OCI-LY1 (cell line): Measurements from ENCODE around the gene LRRC8D.

Experiments used
- H2AFZ ChIP-seq: fragments of 200-600 bp; sonication (generic), shearing (Covaris generic); 2 replicates; pipeline ENCODE4 v1.6.0; 2014; ENCODE audit warnings: antibody characterized with exemption, mild to moderate bottlenecking, low read length
- H3F3A ChIP-seq: fragments of 200-600 bp; sonication (generic), shearing (Covaris generic); 2 replicates; pipeline ENCODE4 v1.6.0; 2014; ENCODE audit warnings: mild to moderate bottlenecking, antibody characterized with exemption, low read length, moderate library complexity; ENCODE audit not compliant: insufficient read depth
- H3K27ac ChIP-seq: fragments of 200-600 bp; sonication (generic); 2 replicates; pipeline ENCODE4 v1.5.1; 2014; ENCODE audit warnings: low read length, mixed run types, mild to moderate bottlenecking, low read depth; ENCODE audit not compliant: poor library complexity, severe bottlenecking
- H3K27me3 ChIP-seq: fragments of 200-600 bp; sonication (generic); 2 replicates; pipeline ENCODE4 v1.6.0; 2014; ENCODE audit warnings: antibody characterized with exemption, mild to moderate bottlenecking, low read length, moderate library complexity; ENCODE audit not compliant: insufficient read depth
- H3K36me3 ChIP-seq: fragments of 200-600 bp; sonication (generic); 2 replicates; pipeline ENCODE4 v1.6.1; 2014; ENCODE audit warnings: mild to moderate bottlenecking, antibody characterized with exemption, low read length, moderate library complexity, mixed read lengths; ENCODE audit not compliant: insufficient read depth
- H3K4me1 ChIP-seq: fragments of 200-600 bp; sonication (generic); 2 replicates; pipeline ENCODE4 v1.5.1; 2014; ENCODE audit warnings: mild to moderate bottlenecking, low read length, moderate library complexity; ENCODE audit not compliant: insufficient read depth, severe bottlenecking
- H3K4me2 ChIP-seq: fragments of 200-600 bp; sonication (generic), shearing (Covaris generic); 2 replicates; pipeline ENCODE4 v1.6.1; 2014; ENCODE audit warnings: low read length
- H3K4me3 ChIP-seq: fragments of 200-600 bp; sonication (generic); 2 replicates; pipeline ENCODE4 v1.5.1; 2014; ENCODE audit warnings: low read length, low read depth, mild to moderate bottlenecking, mixed read lengths; ENCODE audit not compliant: poor library complexity, severe bottlenecking
- H3K79me2 ChIP-seq: fragments of 200-600 bp; shearing (Covaris generic); 2 replicates; pipeline ENCODE4 v1.6.1; 2016; ENCODE audit warnings: mixed run types, low read length, mixed read lengths; ENCODE audit not compliant: insufficient read depth
- H3K9ac ChIP-seq: fragments of 200-600 bp; sonication (generic), shearing (Covaris generic); 2 replicates; pipeline ENCODE4 v1.6.1; 2014; ENCODE audit warnings: mild to moderate bottlenecking, low read length, mixed read lengths
- H3K9me2 ChIP-seq: fragments of 200-600 bp; sonication (generic), shearing (Covaris generic); 2 replicates; pipeline ENCODE4 v1.6.1; 2014; ENCODE audit warnings: low read depth, mild to moderate bottlenecking, low read length, mixed read lengths
- H3K9me3 ChIP-seq: fragments of 200-600 bp; shearing (Covaris generic); 2 replicates; pipeline ENCODE4 v1.6.1; 2014; ENCODE audit warnings: low read length, mixed read lengths
- H4K20me1 ChIP-seq: fragments of 200-600 bp; sonication (generic), shearing (Covaris generic); 2 replicates; pipeline ENCODE4 v1.6.0; 2016; ENCODE audit warnings: mild to moderate bottlenecking, low read length; ENCODE audit not compliant: insufficient read depth
- CTCF ChIP-seq: fragments of 200-600 bp; sonication (generic), shearing (Covaris generic); IDR thresholded peaks from 2 replicates; pipeline ENCODE4 v1.5.1; 2017; ENCODE audit warnings: mild to moderate bottlenecking, antibody characterized with exemption, low read length, moderate library complexity, mixed read lengths
- EZH2 ChIP-seq: fragments of 200-600 bp; sonication (generic), shearing (Covaris generic); IDR thresholded peaks from 2 replicates; pipeline ENCODE4 v1.8.0; 2017; ENCODE audit warnings: borderline replicate concordance, mixed run types, mild to moderate bottlenecking, antibody characterized with exemption, low read length, moderate library complexity, mixed read lengths

LRRC8D gene

GRCh38 chr1:89887270-89887669 lies 66.4 kb downstream of the LRRC8D start:
- H3K79me2 ChIP-seq, result peaks cover 10% of the 10 kb centered on the region
- no peaks in the 10 kb centered on the region for H3K9me3 ChIP-seq
- no peak for TF ChIP-seq CTCF
- no peak for TF ChIP-seq EZH2
- no peak overlapping the region for H3K9ac ChIP-seq
- H3K27me3 ChIP-seq, result no peaks in the 10 kb centered on the region
- 0 out of 2 replicates have a peak, but pooled peaks cover 4% of the 10 kb centered on the region for H3F3A ChIP-seq
- no peaks in the 10 kb centered on the region for H4K20me1 ChIP-seq
- no peaks in the 10 kb centered on the region for H3K9me2 ChIP-seq
- H3K4me1 ChIP-seq, result no peaks in the 10 kb centered on the region
- H3K36me3 ChIP-seq, result peaks cover 21% of the 10 kb centered on the region
- no peak overlapping the region for H3K4me3 ChIP-seq
- no peak overlapping the region for H3K27ac ChIP-seq
- H2AFZ ChIP-seq, result no peak overlapping the region
- no peak overlapping the region for H3K4me2 ChIP-seq

GRCh38 chr1:89887713-89888112 lies 66.9 kb downstream of the LRRC8D start:
- H2AFZ ChIP-seq, result no peak overlapping the region
- peaks cover 6% of the 10 kb centered on the region for H3K79me2 ChIP-seq
- no peak for TF ChIP-seq EZH2
- TF ChIP-seq CTCF, result no peak
- no peak overlapping the region for H3K27ac ChIP-seq
- no peak overlapping the region for H3K4me3 ChIP-seq
- no peaks in the 10 kb centered on the region for H4K20me1 ChIP-seq
- no peak overlapping the region for H3K9ac ChIP-seq
- no peaks in the 10 kb centered on the region for H3K9me2 ChIP-seq
- H3K4me1 ChIP-seq, result no peaks in the 10 kb centered on the region
- H3K4me2 ChIP-seq, result no peak overlapping the region
- H3K9me3 ChIP-seq, result no peaks in the 10 kb centered on the region
- H3F3A ChIP-seq, result 0 out of 2 replicates have a peak, but pooled peaks cover 4% of the 10 kb centered on the region
- no peaks in the 10 kb centered on the region for H3K27me3 ChIP-seq
- peaks cover 17% of the 10 kb centered on the region; the same call in 1 of the 2 replicates for H3K36me3 ChIP-seq

- H2AFZ ChIP-seq, result no peak overlapping the region
- H4K20me1 ChIP-seq, result no peaks in the 10 kb centered on the region
- no peak overlapping the region for H3K27ac ChIP-seq
- no peaks in the 10 kb centered on the region for H3K4me1 ChIP-seq
- no peaks in the 10 kb centered on the region for H3K9me2 ChIP-seq
- H3K9me3 ChIP-seq, result no peaks in the 10 kb centered on the region
- no peak overlapping the region for H3K4me2 ChIP-seq
- H3K36me3 ChIP-seq, result peaks cover 17% of the 10 kb centered on the region; the same call in 1 of the 2 replicates
- H3F3A ChIP-seq, result 0 out of 2 replicates have a peak, but pooled peaks cover 4% of the 10 kb centered on the region
- H3K4me3 ChIP-seq, result no peak overlapping the region
- H3K9ac ChIP-seq, result no peak overlapping the region
- peaks cover 10% of the 10 kb centered on the region for H3K79me2 ChIP-seq
- no peaks in the 10 kb centered on the region for H3K27me3 ChIP-seq
- no peak for TF ChIP-seq EZH2
- TF ChIP-seq CTCF, result no peak
Observed at GRCh38 chr1:89888480-89889322, 67.9 kb downstream of the LRRC8D start.
